SIG-M5 (cell line): Measurements from ENCODE around the gene CFAP92.
"Not testable (repeated sequence)": the region's sequence is repeated elsewhere in the genome, so short reads cannot be mapped to it uniquely, and the experiment has no call there.

Source experiments
- DNase-seq: peaks from one replicate; lab custom pipeline; 2025; lab: John Stamatoyannopoulos, UW

The CFAP92 gene

GRCh38 chr3:128933213-128933921 lies 60.5 kb downstream of the CFAP92 start:
- no peak for DNase-seq

DNA sequence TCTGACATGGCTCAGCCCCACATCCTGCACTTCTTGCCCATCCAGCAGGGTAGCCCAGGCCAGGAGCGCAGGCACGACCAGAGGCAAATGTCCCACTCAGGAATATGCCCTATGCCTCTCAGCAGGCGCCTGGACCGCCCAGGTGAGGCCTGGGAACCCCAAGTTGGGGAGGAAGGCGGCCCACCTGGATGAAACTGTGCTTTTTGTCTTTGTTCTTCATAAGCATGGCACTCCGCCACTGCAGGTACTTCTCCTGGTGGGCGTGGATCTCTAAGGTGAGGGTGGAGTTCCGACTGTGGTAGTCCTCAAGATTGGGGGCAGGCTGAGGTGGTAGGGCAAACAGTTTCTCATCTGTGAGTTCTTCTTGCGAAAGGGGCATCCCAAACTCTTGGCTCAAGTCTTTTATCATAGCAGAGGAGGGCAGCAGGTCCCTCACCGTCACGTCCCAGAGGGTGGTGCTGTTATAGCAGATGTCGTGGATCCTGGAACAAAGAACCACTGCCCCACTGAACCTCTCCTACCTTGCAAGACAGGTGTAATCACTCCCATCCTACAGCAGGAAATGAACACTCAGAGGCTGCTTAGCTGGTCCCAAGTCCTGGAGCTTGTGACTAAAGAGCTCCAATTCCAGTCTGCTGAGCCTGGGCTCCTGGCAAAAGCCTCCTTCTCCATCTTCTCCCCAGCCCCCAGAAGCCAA lies 61.2 kb downstream of the CFAP92 start:
- no peak for DNase-seq

DNA sequence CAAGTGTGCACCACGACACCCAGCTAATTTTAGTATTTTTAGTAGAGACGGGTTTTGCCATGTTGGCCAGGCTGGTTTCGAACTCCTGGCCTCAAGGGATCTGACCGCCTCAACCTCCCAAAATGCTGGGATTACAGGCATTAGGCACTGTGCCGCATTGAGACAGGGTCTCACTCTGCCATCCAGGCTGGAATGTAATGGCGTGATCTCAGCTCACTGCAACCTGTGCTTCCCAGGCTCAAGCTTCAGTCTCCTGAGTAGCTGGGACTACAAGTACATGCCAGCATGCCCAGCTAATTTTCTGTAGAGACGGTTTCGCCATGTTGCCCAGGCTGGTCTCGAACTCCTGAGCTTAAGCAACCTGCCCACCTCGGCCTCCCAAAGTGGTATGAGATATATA lies 62.8 kb downstream of the CFAP92 start:
- DNase-seq = no peak

- no peak for DNase-seq
Measured at GRCh38 chr3:128929364-128929763, 64.5 kb downstream of the CFAP92 start.

DNA sequence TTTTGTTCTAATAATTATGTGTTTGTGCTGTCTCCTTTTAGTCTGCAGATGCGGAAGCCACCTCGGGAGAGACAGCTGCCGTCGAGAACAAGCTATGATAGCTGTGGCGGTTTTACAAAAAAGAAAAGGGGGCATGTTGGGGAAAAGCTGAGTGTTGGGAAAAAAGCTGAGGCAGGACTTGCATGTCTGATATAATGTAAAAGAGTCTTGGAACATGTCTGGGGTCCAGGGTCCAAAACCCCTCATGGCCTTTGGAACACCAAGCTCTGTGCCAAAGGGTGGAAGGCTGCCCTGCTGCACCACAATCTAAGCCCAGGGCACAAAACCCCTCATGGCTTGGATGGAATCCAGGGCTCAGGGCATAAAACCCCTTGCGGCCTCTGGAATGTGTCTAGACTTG lies 69.9 kb downstream of the CFAP92 start:
- DNase-seq = not testable (repeated sequence)

DNA sequence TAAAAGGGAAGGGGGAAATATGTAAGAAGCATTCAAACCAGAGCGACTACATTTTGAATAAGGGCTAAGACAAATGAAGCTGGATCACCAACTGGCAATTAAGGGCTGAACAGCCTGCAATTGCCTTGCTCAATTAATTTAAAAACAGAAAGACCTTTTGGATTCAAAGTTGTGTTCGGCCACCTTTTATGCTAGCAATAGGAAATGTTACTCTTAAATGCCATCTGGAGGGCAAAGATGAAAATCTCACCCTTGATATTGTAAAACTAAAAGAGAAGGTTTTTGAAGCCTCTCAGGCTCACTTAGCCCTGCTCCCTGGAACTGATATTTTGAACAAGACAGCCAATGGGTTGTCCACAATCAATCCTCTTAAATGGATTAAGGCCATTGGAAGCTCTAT lies 70.3 kb downstream of the CFAP92 start:
- DNase-seq = no peak

GRCh38 chr3:128922804-128923459 lies 70.9 kb downstream of the CFAP92 start:
- no peak for DNase-seq

DNA sequence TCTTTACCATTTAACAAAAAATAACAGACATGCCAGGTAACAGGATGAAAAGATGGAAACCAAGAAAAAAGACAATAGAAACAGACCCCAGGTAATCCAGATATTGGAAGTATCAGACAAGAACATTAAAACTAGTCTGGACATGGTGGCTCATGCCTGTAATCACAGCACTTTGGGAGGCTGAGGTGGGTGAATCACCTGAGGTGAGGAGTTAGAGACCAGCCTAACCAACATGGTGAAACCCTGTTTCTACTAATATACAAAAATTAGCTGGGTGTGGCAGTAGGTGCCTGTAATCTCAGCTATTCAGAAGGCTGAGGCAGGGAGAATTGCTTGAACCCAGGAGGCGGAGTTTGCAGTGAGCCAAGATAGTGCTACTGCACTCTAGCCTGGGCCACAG lies 73.9 kb downstream of the CFAP92 start:
- no peak for DNase-seq

GRCh38 chr3:128917291-128917690 lies 76.6 kb downstream of the CFAP92 start:
- no peak for DNase-seq

DNA sequence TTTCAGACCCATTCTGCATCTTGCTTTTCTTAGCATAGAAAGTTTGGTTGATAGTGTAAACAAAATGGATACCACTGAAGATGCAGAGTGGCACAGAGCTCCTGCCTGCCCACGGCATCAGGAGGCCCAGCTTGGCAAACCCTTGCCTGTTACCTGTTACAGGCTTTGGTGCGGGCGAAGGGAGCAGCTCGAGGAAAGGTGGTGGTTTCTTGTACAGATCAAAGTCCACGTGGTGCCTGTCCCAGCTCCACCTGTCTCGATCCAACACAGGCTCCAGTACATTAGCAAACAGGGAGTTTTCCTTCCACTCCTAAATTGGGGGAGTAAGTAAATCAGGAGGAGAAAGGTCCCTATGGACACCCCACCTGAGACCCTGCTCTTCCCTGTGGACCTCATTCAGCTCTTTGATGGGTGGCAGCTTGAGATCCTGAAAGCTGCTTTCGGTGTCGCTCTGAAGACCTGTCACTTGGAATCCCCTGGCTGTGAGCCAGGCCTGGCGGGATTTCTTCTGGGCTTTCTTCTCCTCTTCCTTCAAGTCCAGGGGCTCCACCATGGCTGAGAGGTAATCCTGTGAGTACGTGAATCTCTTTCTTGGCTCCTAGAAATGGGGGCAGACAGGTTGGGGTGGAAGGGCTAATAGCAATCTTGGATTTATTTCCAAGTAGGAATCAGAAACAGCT lies 78.8 kb downstream of the CFAP92 start:
- DNase-seq = no peak

GRCh38 chr3:128911911-128912310 lies 82.0 kb downstream of the CFAP92 start:
- DNase-seq = no peak

DNA sequence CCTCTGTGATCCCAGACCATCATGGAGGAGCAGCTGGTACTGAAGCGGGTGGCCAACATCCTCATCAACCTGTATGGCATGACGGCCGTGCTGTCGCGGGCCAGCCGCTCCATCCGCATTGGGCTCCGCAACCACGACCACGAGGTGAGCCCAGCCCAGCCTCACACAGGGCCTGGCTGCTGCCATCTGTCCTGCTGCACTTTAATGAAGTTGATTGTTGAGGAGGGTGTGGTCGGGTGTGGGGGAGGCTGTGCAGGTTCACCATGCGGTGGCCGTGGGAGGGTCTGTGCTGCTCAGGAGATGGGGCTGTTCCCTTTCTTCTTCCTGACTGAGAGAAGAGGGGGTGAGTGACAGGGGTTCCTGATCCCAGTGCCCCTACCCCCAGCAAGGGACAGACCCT lies 83.9 kb downstream of the CFAP92 start:
- DNase-seq = no peak

GRCh38 chr3:128908951-128909350 lies 84.9 kb downstream of the CFAP92 start:
- no peak for DNase-seq

- DNase-seq = no peak
Measured at GRCh38 chr3:128907706-128908445, 86.0 kb downstream of the CFAP92 start.

GRCh38 chr3:128906804-128907525 lies 86.9 kb downstream of the CFAP92 start:
- DNase-seq = no peak

- no peak for DNase-seq
Measured at GRCh38 chr3:128906031-128906803, 87.7 kb downstream of the CFAP92 start.

- no peak for DNase-seq
Measured at GRCh38 chr3:128903501-128903900, 90.4 kb downstream of the CFAP92 start.

DNA sequence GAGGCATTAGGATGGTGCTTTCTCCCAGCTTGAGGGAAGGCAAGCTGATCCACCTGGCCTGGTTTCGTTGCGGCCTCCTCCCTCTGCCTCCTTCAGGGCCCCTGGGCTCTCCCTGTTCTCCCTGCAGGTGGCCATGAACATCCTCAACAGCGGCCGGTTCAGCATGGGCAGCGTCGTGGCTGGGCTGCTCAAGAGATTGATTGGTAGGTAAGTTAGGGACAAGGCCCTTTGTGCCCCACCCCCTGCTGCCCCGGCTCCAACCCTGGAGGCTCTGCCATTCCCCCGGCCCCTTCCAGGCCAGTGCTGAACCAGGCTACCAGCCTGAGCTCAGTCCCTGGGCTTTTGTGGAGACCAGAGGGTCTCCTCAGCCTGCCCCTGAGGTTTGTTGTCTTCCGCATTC lies 91.5 kb downstream of the CFAP92 start:
- no peak for DNase-seq

DNA sequence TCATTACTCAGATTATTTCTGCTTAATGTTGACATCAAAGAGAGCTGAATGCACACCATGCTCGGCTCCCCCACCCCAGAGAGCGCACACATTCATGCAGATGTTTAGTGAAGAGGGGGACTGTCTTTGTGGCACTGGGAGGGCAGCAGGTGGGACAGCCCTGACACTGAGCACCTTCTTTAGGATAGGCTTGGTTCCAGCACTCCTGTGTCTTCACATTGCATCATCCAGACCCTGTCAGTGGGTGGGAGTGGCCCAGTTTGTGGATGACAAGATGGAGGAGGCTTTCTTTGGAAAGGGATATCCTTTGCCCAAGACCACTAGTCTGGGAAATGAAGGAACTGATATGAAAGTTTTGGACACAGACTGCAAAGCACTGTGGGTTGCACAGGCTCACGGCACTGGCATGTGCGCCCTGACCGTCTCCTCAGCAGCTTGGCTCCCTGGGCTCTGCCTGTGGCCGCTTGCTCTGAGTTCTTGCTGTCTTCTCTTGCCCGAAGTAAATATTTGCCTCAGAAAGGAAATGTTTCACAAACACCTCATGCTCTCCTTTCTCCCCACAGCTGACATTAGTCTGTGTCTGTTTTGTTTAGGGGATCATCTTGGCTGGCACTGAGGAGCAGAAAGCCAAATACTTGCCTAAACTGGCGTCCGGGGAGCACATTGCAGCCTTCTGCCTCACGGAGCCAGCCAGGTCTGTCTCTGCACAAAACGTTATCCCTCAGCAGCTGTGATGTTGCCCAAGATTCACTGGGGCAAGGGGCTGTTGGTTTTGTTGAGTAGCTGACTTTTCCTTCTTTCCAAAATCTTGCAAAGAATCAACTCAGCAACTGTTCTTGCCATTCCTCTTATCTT lies 97.8 kb downstream of the CFAP92 start:
- no peak for DNase-seq
